Activated naive CD8-positive, alpha-beta T cell treated with anti-CD3 and anti-CD28 coated beads for 36 hours (primary cell): ENCODE results near the gene BAZ2B. TPM values are rescaled to one million over a fixed set of nuclear protein-coding genes. Genes with fewer than 3 reads are reported as not detected.

Source experiments
- DNase-seq: peaks from one replicate; pipeline ENCODE4 v3.0.0; 2021
- H3K27ac Mint-ChIP-seq: one replicate; pipeline ENCODE4 v1.8.0; 2022; ENCODE audit warnings: mild to moderate bottlenecking, moderate library complexity, mixed read lengths
- H3K27me3 Mint-ChIP-seq: one replicate; pipeline ENCODE4 v1.8.0; 2022; ENCODE audit warnings: mild to moderate bottlenecking, mixed read lengths
- H3K36me3 Mint-ChIP-seq: one replicate; pipeline ENCODE4 v1.8.0; 2021; ENCODE audit warnings: mild to moderate bottlenecking, mixed read lengths
- H3K4me1 Mint-ChIP-seq: one replicate; pipeline ENCODE4 v1.8.0; 2021; ENCODE audit warnings: mixed read lengths
- H3K4me3 Mint-ChIP-seq: one replicate; pipeline ENCODE4 v1.8.0; 2022; ENCODE audit warnings: mild to moderate bottlenecking, moderate library complexity, mixed read lengths
- H3K9me3 Mint-ChIP-seq: one replicate; pipeline ENCODE4 v1.8.0; 2022; ENCODE audit warnings: mixed read lengths
- total RNA-seq, 2 experiments: library from RNA; stranded (reverse); gene quantifications; one replicate each; pipeline ENCODE4 v1.2.3, GENCODE V29; 2021

BAZ2B gene
- total RNA-seq, 2 experiments from 2014 or later: 8.3 TPM

- Mint-ChIP-seq H3K9me3 (no peaks in the 10 kb centered on the region), H3K27me3 (peaks cover 15% of the 10 kb centered on the region), H3K36me3 (no peaks in the 10 kb centered on the region), H3K4me3 (no peak overlapping the region), H3K27ac (no peak overlapping the region), H3K4me1 (peaks cover 4% of the 10 kb centered on the region)
- no peak for DNase-seq
Observed at GRCh38 chr2:159609811-159610549, 6.4 kb downstream of the BAZ2B start.

GRCh38 chr2:159608723-159609308, 7.5 kb downstream of the BAZ2B start:
- Mint-ChIP-seq H3K4me1 (peaks cover 3% of the 10 kb centered on the region), H3K4me3 (no peak overlapping the region)

DNA sequence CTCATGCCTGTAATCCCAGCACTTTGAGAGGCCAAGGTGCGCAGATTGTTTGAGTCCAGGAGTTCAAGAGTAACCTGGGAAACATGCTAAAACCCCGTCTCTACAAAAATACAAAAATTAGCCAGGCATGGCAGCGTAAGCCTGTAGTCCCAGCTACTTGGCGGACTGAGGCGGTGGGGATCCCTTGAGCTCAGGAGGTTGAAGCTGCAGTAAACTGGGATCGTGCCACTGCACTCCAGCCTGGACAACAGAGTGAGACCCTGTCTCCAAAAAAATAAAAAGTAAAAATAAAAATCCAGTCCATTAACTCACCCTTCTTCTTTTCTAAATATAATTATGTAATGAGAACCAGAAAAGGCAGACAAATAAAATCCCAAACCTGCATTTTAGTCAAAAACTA, 8.2 kb downstream of the BAZ2B start:
- no peaks in the 10 kb centered on the region for H3K36me3 Mint-ChIP-seq
- DNase-seq: no peak
- no peak overlapping the region for H3K27ac Mint-ChIP-seq
- no peak overlapping the region for H3K4me3 Mint-ChIP-seq
- H3K4me1 Mint-ChIP-seq: no peaks in the 10 kb centered on the region
- H3K27me3 Mint-ChIP-seq: peaks cover 5% of the 10 kb centered on the region
- no peaks in the 10 kb centered on the region for H3K9me3 Mint-ChIP-seq

More at GRCh38 chr2:159608723-159609308, 7.5 kb downstream of the BAZ2B start:
- H3K9me3 Mint-ChIP-seq: no peaks in the 10 kb centered on the region
- DNase-seq: no peak
- H3K27ac Mint-ChIP-seq: no peak overlapping the region
- H3K27me3 Mint-ChIP-seq: peaks cover 8% of the 10 kb centered on the region
- H3K36me3 Mint-ChIP-seq: no peaks in the 10 kb centered on the region

DNA sequence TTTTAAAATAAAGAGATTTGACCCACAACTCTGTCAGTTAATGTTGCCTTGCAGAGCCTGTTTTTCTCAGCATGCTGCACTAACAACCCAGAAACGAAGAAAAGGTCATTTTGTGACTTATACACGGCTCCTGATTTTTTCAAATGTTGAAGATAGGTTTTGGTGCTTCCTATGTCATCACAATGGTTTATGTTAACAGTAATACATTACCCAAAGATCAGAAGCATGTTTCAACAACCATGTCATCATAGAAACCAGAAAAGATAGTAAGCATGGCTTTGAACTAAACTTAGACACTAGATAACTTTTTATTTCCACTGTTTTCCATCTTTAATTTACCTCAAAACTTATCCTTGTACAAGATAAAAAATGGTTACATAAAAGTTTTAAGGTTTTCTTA, 10.1 kb downstream of the BAZ2B start:
- no peak overlapping the region for H3K27ac Mint-ChIP-seq
- no peaks in the 10 kb centered on the region for H3K36me3 Mint-ChIP-seq
- H3K27me3 Mint-ChIP-seq: no peaks in the 10 kb centered on the region
- no peaks in the 10 kb centered on the region for H3K4me1 Mint-ChIP-seq
- no peak for DNase-seq
- H3K9me3 Mint-ChIP-seq: no peaks in the 10 kb centered on the region
- no peak overlapping the region for H3K4me3 Mint-ChIP-seq

DNA sequence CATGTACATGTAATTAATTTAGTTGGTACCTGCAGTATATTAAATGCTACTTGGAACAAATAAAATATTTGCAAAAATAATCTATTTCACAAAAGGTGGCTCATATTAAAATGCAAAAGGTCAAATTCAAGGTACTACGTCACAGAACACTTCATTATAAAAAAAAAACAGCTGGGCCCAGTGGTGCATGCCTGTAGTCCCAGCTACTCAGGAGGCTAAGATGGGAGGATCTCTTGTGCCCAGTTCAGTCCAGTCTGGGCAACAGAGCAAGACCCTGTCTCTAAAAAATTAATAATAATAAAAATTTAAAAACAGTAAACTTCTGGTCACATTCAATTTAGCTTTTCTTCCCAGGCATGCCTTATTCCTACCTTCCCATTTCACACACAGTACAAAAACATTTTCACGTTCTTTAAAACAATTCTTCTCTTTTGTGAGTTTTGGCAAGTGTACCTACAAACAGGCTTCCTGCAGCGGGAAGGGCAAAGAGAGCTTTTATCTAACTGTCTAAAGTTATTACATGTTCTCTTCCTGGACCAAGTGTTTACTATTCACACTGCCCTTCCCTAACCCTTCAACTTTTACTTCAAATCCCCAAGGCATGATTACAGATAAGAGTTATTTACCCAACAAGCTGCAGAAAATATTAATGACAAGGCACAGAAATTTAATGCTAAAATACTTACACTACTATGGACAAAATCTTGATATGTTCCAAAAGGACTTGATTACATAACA, 10.7 kb downstream of the BAZ2B start:
- no peak overlapping the region for H3K4me3 Mint-ChIP-seq
- no peak overlapping the region for H3K27ac Mint-ChIP-seq
- peaks cover 3% of the 10 kb centered on the region for H3K4me1 Mint-ChIP-seq
- H3K9me3 Mint-ChIP-seq: no peaks in the 10 kb centered on the region
- H3K36me3 Mint-ChIP-seq: no peaks in the 10 kb centered on the region
- no peaks in the 10 kb centered on the region for H3K27me3 Mint-ChIP-seq
- DNase-seq: no peak

GRCh38 chr2:159604159-159604558, 12.2 kb downstream of the BAZ2B start:
- no peak overlapping the region for H3K4me3 Mint-ChIP-seq
- no peak for DNase-seq
- no peak overlapping the region for H3K27ac Mint-ChIP-seq
- peaks cover 4% of the 10 kb centered on the region for H3K4me1 Mint-ChIP-seq
- H3K27me3 Mint-ChIP-seq: no peaks in the 10 kb centered on the region
- H3K9me3 Mint-ChIP-seq: no peaks in the 10 kb centered on the region
- H3K36me3 Mint-ChIP-seq: no peaks in the 10 kb centered on the region

- no peak for DNase-seq
- no peaks in the 10 kb centered on the region for H3K27me3 Mint-ChIP-seq
- no peaks in the 10 kb centered on the region for H3K36me3 Mint-ChIP-seq
Observed at GRCh38 chr2:159600752-159601151, 15.6 kb downstream of the BAZ2B start.

GRCh38 chr2:159595410-159596046, 20.8 kb downstream of the BAZ2B start:
- Mint-ChIP-seq H3K36me3 (no peaks in the 10 kb centered on the region), H3K27me3 (no peaks in the 10 kb centered on the region), H3K4me1 (no peaks in the 10 kb centered on the region), H3K27ac (no peak overlapping the region), H3K9me3 (no peaks in the 10 kb centered on the region), H3K4me3 (no peak overlapping the region)
- DNase-seq: no peak

More at GRCh38 chr2:159600752-159601151, 15.6 kb downstream of the BAZ2B start:
- H3K9me3 Mint-ChIP-seq: no peaks in the 10 kb centered on the region
- no peak overlapping the region for H3K27ac Mint-ChIP-seq
- peaks cover 4% of the 10 kb centered on the region for H3K4me1 Mint-ChIP-seq
- no peak overlapping the region for H3K4me3 Mint-ChIP-seq

DNA sequence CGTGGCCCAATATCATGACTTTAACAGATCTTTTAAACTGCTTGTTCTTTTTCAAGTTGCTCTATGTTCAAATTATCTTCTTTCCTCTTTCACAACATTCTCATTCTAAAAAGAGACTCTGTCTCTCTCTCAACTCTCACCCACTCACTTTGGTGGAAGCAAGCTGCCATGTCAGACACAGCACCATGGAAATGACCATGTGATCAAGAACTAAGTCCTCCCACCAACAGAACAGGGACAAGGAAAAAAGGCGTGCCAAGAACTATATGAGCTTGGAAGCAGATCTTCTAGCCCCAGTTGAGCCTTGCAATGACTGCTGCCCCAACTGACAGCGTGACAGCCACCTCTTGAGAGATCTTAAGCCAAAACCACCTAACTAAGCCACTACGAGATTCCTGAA, 23.9 kb downstream of the BAZ2B start:
- Mint-ChIP-seq H3K4me3 (no peak overlapping the region), H3K9me3 (no peaks in the 10 kb centered on the region)

DNA sequence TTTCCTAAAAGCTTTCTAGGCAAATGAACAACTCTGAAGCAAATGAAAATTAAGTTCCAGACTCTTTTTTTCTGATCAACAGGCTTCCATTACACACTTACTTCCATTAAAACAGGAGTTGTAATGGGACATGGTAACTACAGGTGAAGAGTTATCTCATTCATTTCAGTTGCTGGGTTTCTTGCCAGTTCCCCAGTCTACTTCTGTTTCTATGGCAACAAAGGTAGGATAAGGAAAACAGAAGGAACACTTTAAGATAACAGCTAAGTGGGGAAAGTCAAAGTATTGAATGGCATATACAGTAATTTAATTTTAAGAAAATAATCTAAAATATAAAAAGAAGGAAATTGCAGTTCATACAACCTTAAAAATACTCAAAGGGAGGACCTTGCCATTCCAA, 25.1 kb downstream of the BAZ2B start:
- Mint-ChIP-seq H3K4me1 (no peaks in the 10 kb centered on the region), H3K4me3 (no peak overlapping the region), H3K36me3 (no peaks in the 10 kb centered on the region), H3K27me3 (no peaks in the 10 kb centered on the region), H3K9me3 (no peaks in the 10 kb centered on the region), H3K27ac (no peak overlapping the region)
- no peak for DNase-seq

More for the DNA sequence above, 23.9 kb downstream of the BAZ2B start:
- H3K4me1 Mint-ChIP-seq: no peaks in the 10 kb centered on the region
- no peak overlapping the region for H3K27ac Mint-ChIP-seq
- no peaks in the 10 kb centered on the region for H3K27me3 Mint-ChIP-seq
- H3K36me3 Mint-ChIP-seq: no peaks in the 10 kb centered on the region
- no peak for DNase-seq

- no peak for DNase-seq
- Mint-ChIP-seq H3K27me3 (no peaks in the 10 kb centered on the region), H3K4me3 (no peak overlapping the region), H3K4me1 (no peaks in the 10 kb centered on the region), H3K27ac (no peak overlapping the region), H3K36me3 (no peaks in the 10 kb centered on the region), H3K9me3 (no peaks in the 10 kb centered on the region)
Observed at GRCh38 chr2:159589286-159589685, 27.1 kb downstream of the BAZ2B start.

GRCh38 chr2:159586034-159586433, 30.3 kb downstream of the BAZ2B start:
- H3K4me1 Mint-ChIP-seq: no peaks in the 10 kb centered on the region
- H3K27me3 Mint-ChIP-seq: no peaks in the 10 kb centered on the region
- peaks cover 1% of the 10 kb centered on the region for H3K36me3 Mint-ChIP-seq
- H3K9me3 Mint-ChIP-seq: no peaks in the 10 kb centered on the region
- H3K27ac Mint-ChIP-seq: no peak overlapping the region
- no peak for DNase-seq
- no peak overlapping the region for H3K4me3 Mint-ChIP-seq

DNA sequence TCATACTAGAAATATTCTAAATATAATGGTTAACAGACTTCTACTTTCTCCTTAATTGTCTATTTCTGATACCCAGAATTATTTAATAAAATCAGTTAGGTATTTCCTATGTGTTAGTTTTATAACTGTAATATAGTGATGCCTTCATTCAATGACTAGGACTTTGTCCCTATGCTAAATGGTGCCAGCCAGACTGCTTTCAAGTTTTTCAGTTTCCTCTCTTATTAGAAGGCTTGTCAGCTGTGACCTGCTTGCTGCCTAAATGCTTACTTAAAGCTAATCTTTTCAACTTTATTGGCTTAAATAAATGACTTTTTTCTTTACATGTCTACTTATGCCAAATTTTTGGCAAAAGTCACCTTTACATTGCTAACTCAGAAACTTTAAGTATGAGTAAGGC, 30.7 kb downstream of the BAZ2B start:
- Mint-ChIP-seq H3K36me3 (peaks cover 3% of the 10 kb centered on the region), H3K27me3 (no peaks in the 10 kb centered on the region), H3K4me3 (no peak overlapping the region)

GRCh38 chr2:159584796-159585195, 31.6 kb downstream of the BAZ2B start:
- no peaks in the 10 kb centered on the region for H3K4me1 Mint-ChIP-seq
- H3K27ac Mint-ChIP-seq: no peak overlapping the region
- no peaks in the 10 kb centered on the region for H3K27me3 Mint-ChIP-seq
- peaks cover 3% of the 10 kb centered on the region for H3K36me3 Mint-ChIP-seq
- no peak for DNase-seq
- H3K9me3 Mint-ChIP-seq: no peaks in the 10 kb centered on the region
- no peak overlapping the region for H3K4me3 Mint-ChIP-seq

More for the DNA sequence above, 30.7 kb downstream of the BAZ2B start:
- H3K9me3 Mint-ChIP-seq: no peaks in the 10 kb centered on the region
- no peak overlapping the region for H3K27ac Mint-ChIP-seq
- no peaks in the 10 kb centered on the region for H3K4me1 Mint-ChIP-seq
- no peak for DNase-seq
